IPS-15b (cell line): ENCODE data around the gene INTS1.

ENCODE experiments used
- H3K27me3 ChIP-seq: one replicate; pipeline ENCODE4 v1.6.1; 2013; ENCODE audit warnings: low read length; ENCODE audit not compliant: control insufficient read depth, insufficient read depth
- H3K36me3 ChIP-seq: one replicate; pipeline ENCODE4 v1.6.1; 2013; ENCODE audit warnings: low read length; ENCODE audit not compliant: control insufficient read depth, insufficient read depth
- H3K4me1 ChIP-seq: one replicate; pipeline ENCODE4 v1.6.1; 2013; ENCODE audit warnings: mild to moderate bottlenecking, low read length; ENCODE audit not compliant: control insufficient read depth, insufficient read depth
- H3K4me3 ChIP-seq: one replicate; pipeline ENCODE4 v1.5.1; 2013; ENCODE audit warnings: low read depth, low read length
- H3K9ac ChIP-seq: one replicate; pipeline ENCODE4 v1.6.1; 2013; ENCODE audit warnings: low read depth, mild to moderate bottlenecking, low read length
- H3K9me3 ChIP-seq: one replicate; pipeline ENCODE4 v1.6.1; 2013; ENCODE audit warnings: mild to moderate bottlenecking, low read length; ENCODE audit not compliant: control insufficient read depth, insufficient read depth

INTS1 gene

DNA sequence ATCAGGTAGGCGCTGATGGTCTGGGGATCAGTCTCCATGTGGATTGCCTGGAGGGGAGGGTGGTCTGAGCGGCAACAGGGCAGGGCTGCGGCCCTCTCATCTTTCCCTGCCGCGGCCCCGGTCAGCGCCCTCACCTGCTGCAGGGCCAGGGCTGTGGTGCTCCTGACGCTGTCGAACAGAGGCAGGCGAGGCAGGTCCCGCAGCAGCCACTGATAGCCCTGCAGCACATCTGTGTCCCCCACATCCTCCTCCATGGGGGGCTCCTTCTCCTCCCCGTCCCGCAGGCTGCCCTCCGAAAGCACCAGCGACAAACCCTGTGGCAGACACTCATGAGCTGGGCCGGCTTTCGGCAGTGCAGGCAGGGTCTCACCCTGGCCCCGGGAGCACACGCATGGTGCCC lies 19.0 kb downstream of the INTS1 start:
- H3K36me3 ChIP-seq: peaks cover 90% of the 10 kb centered on the region
- no peaks in the 10 kb centered on the region for H3K4me1 ChIP-seq
- H3K9ac ChIP-seq: no peak overlapping the region
- no peaks in the 10 kb centered on the region for H3K9me3 ChIP-seq
- no peak overlapping the region for H3K4me3 ChIP-seq
- H3K27me3 ChIP-seq: no peaks in the 10 kb centered on the region

DNA sequence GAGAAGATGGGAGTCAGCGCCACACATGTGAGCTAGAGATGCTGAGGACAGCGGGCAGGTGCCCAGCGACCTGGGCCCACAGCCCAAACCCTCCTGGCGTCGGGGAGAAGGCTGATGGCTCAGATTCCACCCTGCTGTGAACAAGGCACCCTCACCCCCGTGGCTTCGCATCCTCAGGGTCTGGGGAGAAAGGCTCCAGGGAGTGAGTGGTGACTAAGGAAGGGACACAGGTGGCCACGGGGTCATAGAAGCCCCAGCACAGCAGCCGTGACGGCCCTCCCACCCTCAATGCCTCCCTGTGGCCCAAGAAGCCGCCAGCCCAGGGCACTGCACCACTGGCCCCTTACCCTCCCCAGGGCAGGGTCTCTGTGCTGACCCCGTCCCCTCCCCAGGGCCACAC lies 19.6 kb downstream of the INTS1 start:
- Histone ChIP-seq H3K9me3 (no peaks in the 10 kb centered on the region), H3K36me3 (peaks cover 90% of the 10 kb centered on the region), H3K4me1 (no peaks in the 10 kb centered on the region), H3K9ac (no peak overlapping the region), H3K4me3 (no peak overlapping the region), H3K27me3 (no peaks in the 10 kb centered on the region)

DNA sequence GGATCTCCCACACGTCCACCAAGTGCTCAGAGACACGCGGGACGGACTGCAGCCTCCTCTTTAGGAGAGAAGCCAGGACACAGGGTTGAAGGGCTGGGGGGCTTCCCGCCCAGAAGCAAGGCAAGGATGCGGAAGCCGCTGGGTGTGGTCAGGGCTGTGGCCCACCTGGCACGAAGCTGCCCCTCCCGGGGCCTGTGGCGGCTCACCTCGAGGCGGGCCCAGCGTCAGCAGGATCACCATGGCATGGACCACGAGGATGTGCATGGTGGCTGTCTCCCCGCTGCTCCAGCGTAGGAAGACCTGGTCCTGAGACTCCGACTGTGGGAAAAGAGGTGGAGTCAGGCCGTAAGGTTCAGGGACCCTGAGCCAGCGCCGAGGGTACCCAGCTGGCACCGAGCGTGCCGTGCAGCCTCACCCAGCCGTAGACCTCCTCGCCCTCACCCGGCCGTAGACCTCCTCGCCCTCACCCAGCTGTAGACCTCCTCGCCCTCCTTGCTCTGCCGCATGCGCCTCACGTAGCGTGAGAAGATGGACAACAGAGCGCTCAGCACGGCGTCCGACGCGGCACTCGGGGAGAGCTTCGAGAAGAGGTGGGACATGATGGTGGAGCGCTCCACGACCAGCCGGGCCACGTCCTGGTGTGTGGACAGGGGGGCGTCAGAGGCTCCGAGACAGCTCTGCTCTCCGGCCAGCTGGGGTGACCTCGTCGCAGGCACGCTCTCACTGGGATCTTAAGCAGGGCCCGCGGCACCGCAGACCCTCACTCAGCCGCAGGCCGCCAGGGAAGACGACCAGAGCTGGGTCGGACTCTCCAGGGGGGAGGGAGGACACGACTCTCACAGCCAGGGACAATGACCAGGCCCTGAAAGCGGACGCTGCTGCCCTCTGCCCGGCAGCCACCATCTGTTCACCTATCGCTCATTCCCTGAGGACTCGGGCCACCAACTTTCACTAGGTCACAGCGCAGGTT lies 20.4 kb downstream of the INTS1 start:
- Histone ChIP-seq H3K4me1 (no peaks in the 10 kb centered on the region), H3K9ac (no peak overlapping the region), H3K36me3 (peaks cover 88% of the 10 kb centered on the region), H3K27me3 (no peaks in the 10 kb centered on the region), H3K4me3 (no peak overlapping the region), H3K9me3 (no peaks in the 10 kb centered on the region)

DNA sequence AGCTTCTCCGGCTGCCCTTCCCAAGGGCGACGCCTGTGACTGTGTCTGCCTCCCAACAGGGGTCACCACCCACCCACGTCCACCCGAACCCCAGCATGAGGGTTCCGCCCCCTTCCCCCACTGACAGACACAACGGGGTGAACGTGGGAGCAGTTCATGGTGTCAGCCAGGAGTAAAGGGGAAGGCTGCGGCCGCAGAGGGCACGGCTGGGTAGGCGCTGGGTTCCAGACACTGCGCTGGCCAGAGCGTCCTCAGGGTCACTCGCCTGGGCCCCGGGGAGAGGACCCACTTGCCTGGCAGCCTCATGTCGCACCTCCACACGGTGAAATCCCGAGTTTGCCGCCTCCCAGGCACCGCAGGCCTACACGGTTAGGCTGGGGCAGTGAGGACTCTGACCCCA lies 21.1 kb downstream of the INTS1 start:
- H3K4me1 ChIP-seq: no peaks in the 10 kb centered on the region
- H3K9me3 ChIP-seq: no peaks in the 10 kb centered on the region
- H3K36me3 ChIP-seq: peaks cover 88% of the 10 kb centered on the region
- no peak overlapping the region for H3K4me3 ChIP-seq
- no peaks in the 10 kb centered on the region for H3K27me3 ChIP-seq
- no peak overlapping the region for H3K9ac ChIP-seq

DNA sequence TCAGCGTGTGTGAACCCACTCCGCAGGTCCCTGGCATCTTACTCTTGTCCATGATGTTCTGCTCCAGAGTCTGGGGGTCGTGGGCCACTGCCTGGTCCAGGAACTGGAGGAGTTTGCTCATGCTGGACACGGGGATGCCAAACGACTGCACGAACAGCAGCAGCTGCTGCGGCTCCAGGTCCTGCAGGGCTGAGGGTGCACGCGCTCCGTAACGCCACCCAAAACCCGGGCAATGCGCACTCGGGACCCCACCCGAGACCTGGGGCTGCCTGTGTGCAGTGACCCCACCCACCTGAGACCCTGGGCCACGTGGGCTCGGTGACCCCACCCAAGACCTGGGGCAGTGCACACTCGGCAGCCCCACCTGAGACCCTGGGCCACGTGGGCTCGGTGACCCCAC lies 22.9 kb downstream of the INTS1 start:
- peaks cover 89% of the 10 kb centered on the region for H3K36me3 ChIP-seq
- no peaks in the 10 kb centered on the region for H3K4me1 ChIP-seq
- H3K4me3 ChIP-seq: no peak overlapping the region
- no peaks in the 10 kb centered on the region for H3K9me3 ChIP-seq
- no peak overlapping the region for H3K9ac ChIP-seq
- no peaks in the 10 kb centered on the region for H3K27me3 ChIP-seq

DNA sequence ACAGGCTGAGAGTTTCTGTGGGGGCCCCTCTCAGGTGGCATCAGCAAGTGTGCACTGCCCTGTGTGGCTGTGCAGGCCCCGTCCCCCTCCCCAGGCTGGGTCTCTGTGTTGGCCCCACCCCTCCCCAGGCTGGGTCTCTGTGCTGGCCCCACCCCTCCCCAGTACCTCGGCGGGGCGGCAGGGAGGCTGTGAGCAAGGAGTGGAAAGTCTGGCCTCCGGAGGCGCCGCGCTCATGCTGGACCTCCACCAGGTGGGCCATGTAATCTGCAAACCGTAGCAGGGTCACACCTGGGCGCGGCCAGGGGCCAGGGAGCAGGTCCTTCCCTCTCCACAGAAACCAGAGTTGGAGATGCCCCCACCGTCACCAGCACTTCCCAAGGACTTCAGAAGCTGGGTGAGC lies 23.5 kb downstream of the INTS1 start:
- Histone ChIP-seq H3K4me1 (no peaks in the 10 kb centered on the region), H3K4me3 (no peak overlapping the region), H3K9ac (no peak overlapping the region), H3K27me3 (no peaks in the 10 kb centered on the region), H3K9me3 (no peaks in the 10 kb centered on the region), H3K36me3 (peaks cover 90% of the 10 kb centered on the region)

DNA sequence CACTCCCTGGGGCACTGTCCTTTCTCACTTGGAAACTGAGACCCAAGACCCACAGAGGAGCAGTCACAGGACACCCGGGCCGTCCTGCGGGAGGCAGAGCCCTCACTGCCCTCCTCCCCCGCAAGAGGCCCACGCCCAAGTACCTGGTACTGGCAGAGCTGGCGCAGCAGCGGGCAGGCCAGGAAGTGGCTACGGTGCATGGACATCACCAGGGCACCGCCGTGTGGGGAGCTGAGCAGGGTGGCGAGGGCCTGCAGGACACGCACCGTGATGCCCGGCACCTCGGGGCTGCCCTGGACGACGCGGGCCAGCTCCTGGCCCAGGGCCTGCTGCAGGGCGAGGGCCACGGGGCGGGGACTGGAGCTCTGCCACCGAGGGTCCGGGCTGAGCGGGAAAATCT lies 24.9 kb downstream of the INTS1 start:
- no peaks in the 10 kb centered on the region for H3K9me3 ChIP-seq
- H3K4me3 ChIP-seq: no peak overlapping the region
- H3K4me1 ChIP-seq: no peaks in the 10 kb centered on the region
- H3K9ac ChIP-seq: no peak overlapping the region
- H3K27me3 ChIP-seq: no peaks in the 10 kb centered on the region
- H3K36me3 ChIP-seq: peaks cover 92% of the 10 kb centered on the region

DNA sequence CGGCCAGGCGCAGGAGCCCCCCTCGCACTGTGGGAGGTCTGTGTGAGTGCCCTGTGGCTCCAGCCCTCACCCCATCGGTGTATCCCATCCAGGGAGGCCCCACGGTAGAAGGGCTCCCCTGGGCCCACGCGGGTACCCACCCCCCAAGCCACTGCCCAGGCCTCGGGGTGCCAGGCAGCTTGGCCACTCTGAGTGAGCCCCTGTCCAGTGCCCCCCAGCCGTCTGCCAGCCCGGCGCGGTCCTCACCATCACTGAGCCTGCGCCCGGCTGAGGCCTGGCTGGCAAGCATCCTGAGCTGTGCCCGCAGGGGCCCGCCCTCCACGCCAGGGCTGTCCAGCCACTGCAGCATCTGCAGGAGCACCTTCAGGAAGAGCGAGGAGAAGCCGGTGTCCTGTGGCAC lies 25.7 kb downstream of the INTS1 start:
- Histone ChIP-seq H3K36me3 (peaks cover 91% of the 10 kb centered on the region), H3K9ac (no peak overlapping the region), H3K4me1 (no peaks in the 10 kb centered on the region), H3K27me3 (no peaks in the 10 kb centered on the region), H3K4me3 (no peak overlapping the region), H3K9me3 (no peaks in the 10 kb centered on the region)

DNA sequence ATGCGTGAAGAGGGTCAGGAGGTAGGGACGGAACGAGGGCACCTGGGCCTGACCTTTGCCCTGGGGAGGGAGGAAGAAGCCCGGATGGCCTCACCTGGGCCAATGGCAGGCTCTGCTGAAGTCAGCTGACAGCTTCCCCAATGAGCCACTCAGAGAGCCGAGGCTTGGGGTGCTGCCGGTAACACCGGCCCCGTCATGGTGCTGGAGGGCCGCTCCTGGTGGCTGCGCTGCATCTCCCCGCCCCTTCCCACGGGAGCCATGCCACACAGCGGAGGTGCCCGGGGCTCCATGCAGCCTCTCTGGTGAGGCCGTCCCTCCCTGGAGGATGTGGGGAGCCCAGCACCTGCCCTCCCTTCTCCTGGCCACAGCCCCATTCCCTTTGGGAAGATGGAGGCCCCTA lies 27.3 kb downstream of the INTS1 start:
- H3K9ac ChIP-seq: no peak overlapping the region
- no peak overlapping the region for H3K4me3 ChIP-seq
- no peaks in the 10 kb centered on the region for H3K4me1 ChIP-seq
- H3K27me3 ChIP-seq: no peaks in the 10 kb centered on the region
- H3K9me3 ChIP-seq: no peaks in the 10 kb centered on the region
- peaks cover 89% of the 10 kb centered on the region for H3K36me3 ChIP-seq

DNA sequence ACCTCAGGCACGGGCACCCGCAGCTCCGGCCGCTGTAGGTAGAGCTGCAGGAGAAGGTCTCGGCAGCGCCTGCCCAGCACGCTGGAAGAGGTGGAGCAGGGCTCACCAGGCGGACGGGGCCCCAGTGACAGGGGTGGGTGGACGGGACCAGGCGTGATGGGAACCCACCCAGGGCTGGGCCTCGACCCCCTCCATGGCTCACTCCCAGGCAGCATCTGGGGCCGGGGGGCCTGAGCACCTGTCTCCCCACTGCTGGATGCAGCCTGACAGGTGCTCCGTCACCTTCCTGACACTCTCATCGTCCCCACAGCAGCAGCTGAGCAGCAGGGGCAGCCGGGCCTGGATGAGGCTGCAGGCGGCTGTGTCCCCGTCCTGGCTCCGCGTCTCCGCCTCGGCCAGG lies 28.2 kb downstream of the INTS1 start:
- H3K27me3 ChIP-seq: no peaks in the 10 kb centered on the region
- H3K9me3 ChIP-seq: no peaks in the 10 kb centered on the region
- H3K4me3 ChIP-seq: no peak overlapping the region
- H3K4me1 ChIP-seq: no peaks in the 10 kb centered on the region
- H3K9ac ChIP-seq: no peak overlapping the region
- peaks cover 91% of the 10 kb centered on the region for H3K36me3 ChIP-seq

DNA sequence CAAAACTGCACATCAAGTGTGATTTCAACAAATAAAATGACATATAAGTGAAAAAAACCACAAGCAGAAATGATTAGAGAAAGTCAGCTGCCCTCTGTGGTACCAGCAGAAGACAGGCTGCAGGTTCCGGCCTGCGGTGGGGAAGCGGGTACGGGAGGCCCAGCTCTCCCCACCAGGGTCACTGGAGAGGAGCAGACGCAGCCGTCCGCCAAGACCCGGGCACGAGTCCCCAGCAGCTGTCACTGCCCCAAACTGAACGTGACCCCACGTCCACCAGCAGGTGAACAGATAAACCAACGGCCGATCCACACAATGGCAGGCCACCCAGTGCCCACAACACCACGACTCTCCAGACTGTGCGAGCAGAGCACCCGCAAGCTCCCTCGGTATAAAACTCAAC lies 28.8 kb downstream of the INTS1 start:
- Histone ChIP-seq H3K27me3 (no peaks in the 10 kb centered on the region), H3K9me3 (no peaks in the 10 kb centered on the region), H3K4me3 (no peak overlapping the region), H3K4me1 (no peaks in the 10 kb centered on the region), H3K9ac (no peak overlapping the region), H3K36me3 (peaks cover 93% of the 10 kb centered on the region)

DNA sequence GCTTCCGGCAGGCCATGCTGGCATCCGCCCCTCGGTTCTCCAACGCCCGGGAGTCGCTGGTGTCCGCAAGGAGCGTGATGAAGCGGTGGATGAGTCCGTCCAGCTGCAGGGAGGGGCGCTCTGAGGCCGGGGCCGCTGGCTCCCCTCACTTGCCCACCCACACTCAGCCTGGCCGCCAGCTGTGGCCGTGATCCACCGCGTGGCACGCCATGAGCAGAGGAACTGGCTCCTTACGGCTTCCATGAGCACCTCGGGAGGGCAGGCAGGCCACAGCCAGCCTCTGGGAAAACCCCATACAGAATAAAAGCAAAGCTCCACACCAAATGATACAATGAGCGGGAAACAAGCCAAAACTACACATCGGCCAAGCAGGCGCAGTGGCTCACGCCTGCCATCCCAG lies 29.5 kb downstream of the INTS1 start:
- H3K9me3 ChIP-seq: no peaks in the 10 kb centered on the region
- H3K27me3 ChIP-seq: no peaks in the 10 kb centered on the region
- H3K9ac ChIP-seq: no peak overlapping the region
- no peaks in the 10 kb centered on the region for H3K4me1 ChIP-seq
- no peak overlapping the region for H3K4me3 ChIP-seq
- H3K36me3 ChIP-seq: peaks cover 93% of the 10 kb centered on the region
